ENCODE results near the gene WWTR1.

Gene WWTR1

GRCh38 chr3:149657926-149658743 is at the start of gene WWTR1:
WWTR1 (minus strand) TSS chr3:149658025; CDS start chr3:149657306, 719 bp downstream.
- DNase-seq (ENCODE audit: low read depth in 2 of 2) = peak; percentile 6 to 43

- DNase-seq (ENCODE audit: low read depth in 2 of 2) = no peak
Observed at GRCh38 chr3:149706905-149707304, 49.1 kb upstream of the WWTR1 start.

GRCh38 chr3:149705416-149705815 is 47.6 kb upstream of the WWTR1 start:
- DNase-seq (ENCODE audit: low read depth in 2 of 2) = no peak

GRCh38 chr3:149703466-149703865 is 45.6 kb upstream of the WWTR1 start:
- no peak for DNase-seq (ENCODE audit: low read depth in 2 of 2)

GRCh38 chr3:149702691-149703441 is 45.0 kb upstream of the WWTR1 start:
- DNase-seq (ENCODE audit: low read depth in 2 of 2) = no peak

- DNase-seq (ENCODE audit: low read depth in 2 of 2) = no peak
Observed at GRCh38 chr3:149701977-149702350, 44.1 kb upstream of the WWTR1 start.

- peak; percentile 5 to 9 for DNase-seq (ENCODE audit: low read depth in 2 of 2)
Observed at GRCh38 chr3:149701206-149701976, 43.6 kb upstream of the WWTR1 start.

- DNase-seq (ENCODE audit: low read depth in 2 of 2) = no peak
Observed at GRCh38 chr3:149688122-149688757, 30.4 kb upstream of the WWTR1 start.

- DNase-seq (ENCODE audit: low read depth in 2 of 2) = no peak
Observed at GRCh38 chr3:149686996-149687395, 29.2 kb upstream of the WWTR1 start.

GRCh38 chr3:149678351-149678950 is 20.6 kb upstream of the WWTR1 start:
- no peak for DNase-seq (ENCODE audit: low read depth in 2 of 2)

GRCh38 chr3:149673393-149673792 is 15.6 kb upstream of the WWTR1 start:
- no peak for DNase-seq (ENCODE audit: low read depth in 2 of 2)

- DNase-seq (ENCODE audit: low read depth in 2 of 2) = no peak
Observed at GRCh38 chr3:149670742-149671492, 13.1 kb upstream of the WWTR1 start.

- DNase-seq (ENCODE audit: low read depth in 2 of 2) = no peak
Observed at GRCh38 chr3:149667576-149667975, 9.8 kb upstream of the WWTR1 start.

- DNase-seq (ENCODE audit: low read depth in 2 of 2) = no peak
Observed at GRCh38 chr3:149663966-149664365, 6.1 kb upstream of the WWTR1 start.

- no peak for DNase-seq (ENCODE audit: low read depth in 2 of 2)
Observed at GRCh38 chr3:149662240-149662887, 4.5 kb upstream of the WWTR1 start.

- no peak for DNase-seq (ENCODE audit: low read depth in 2 of 2)
Observed at GRCh38 chr3:149660462-149660861, 2.6 kb upstream of the WWTR1 start.

GRCh38 chr3:149658744-149659497 is 1.1 kb upstream of the WWTR1 start:
- no peak for DNase-seq (ENCODE audit: low read depth in 2 of 2)

- peak; percentile 6 to 14 for DNase-seq (ENCODE audit: low read depth in 2 of 2)
Observed at GRCh38 chr3:149657321-149657925, 402 bp downstream of the WWTR1 start.

All from stimulated activated CD4-positive, alpha-beta T cell treated with anti-CD3 and anti-CD28 coated beads, Interleukin-4, amount 100 ng/mL, for 48 hours (primary cell).